IMR-90 (cell line): Measurements from ENCODE around the gene CPLX4. TPM values are rescaled to one million over a fixed set of nuclear protein-coding genes. Genes with fewer than 3 reads are reported as not detected.

Source experiments
- ATAC-seq: fragments of 200-7000 bp; cut with Tn5 transposase; 2 replicates; pipeline ENCODE4 v1.9.1; 2020; ENCODE audit warnings: low read depth, mild to moderate bottlenecking, moderate library complexity
- BruUV-seq: library from RNA; stranded (reverse); fragments of 400-500 nt; replicated peaks from 2 replicates; lab custom pipeline; 2021; lab: Mats Ljungman, UMichigan
- CTCF ChIA-PET: fragments of 300-600 bp; formaldehyde crosslinking; extraction: SDS; loops from one replicate; lab custom pipeline; 2021; ENCODE audit warnings: antibody characterized with exemption; lab: Yijun Ruan, JAX
- POLR2A ChIA-PET: fragments of 300-600 bp; sonication (Branson Sonifier 250); formaldehyde crosslinking; loops from one replicate; lab custom pipeline; 2022; ENCODE audit warnings: antibody characterized with exemption; ENCODE audit not compliant: unreplicated experiment; lab: Charles Lee
- DNase-seq: peaks from one replicate; pipeline ENCODE4 v3.0.0; 2013
- H2AFZ ChIP-seq: replicated peaks from 2 replicates; pipeline ENCODE3; 2013; ENCODE audit warnings: low read length, mild to moderate bottlenecking; ENCODE audit not compliant: poor library complexity
- H2AK5ac ChIP-seq: 2 replicates; pipeline ENCODE4 v1.6.1; 2013; ENCODE audit warnings: low read depth, low read length, inconsistent platforms
- H2AK9ac ChIP-seq: replicated peaks from 2 replicates; pipeline ENCODE3; 2013; ENCODE audit warnings: mild to moderate bottlenecking, low read depth, low read length, moderate library complexity; ENCODE audit not compliant: poor library complexity
- H2BK120ac ChIP-seq: 2 replicates; pipeline ENCODE4 v1.6.1; 2013; ENCODE audit warnings: low read depth, low read length, inconsistent platforms
- H2BK15ac ChIP-seq: 3 replicates; pipeline ENCODE4 v1.6.1; 2013; ENCODE audit warnings: low read depth, low read length, inconsistent platforms
- H2BK20ac ChIP-seq: 2 replicates; pipeline ENCODE4 v1.6.1; 2013; ENCODE audit warnings: low read depth, mild to moderate bottlenecking, inconsistent platforms, low read length, moderate library complexity
- H2BK5ac ChIP-seq: 2 replicates; pipeline ENCODE4 v1.6.1; 2013; ENCODE audit warnings: mild to moderate bottlenecking, low read depth, low read length, inconsistent platforms; ENCODE audit not compliant: poor library complexity, severe bottlenecking
- H3K14ac ChIP-seq: replicated peaks from 2 replicates; pipeline ENCODE4 v1.6.1; 2013; ENCODE audit warnings: low read depth, low read length, inconsistent platforms
- H3K18ac ChIP-seq: 2 replicates; pipeline ENCODE4 v1.6.1; 2013; ENCODE audit warnings: low read depth, low read length, control low read depth
- H3K23ac ChIP-seq: 2 replicates; pipeline ENCODE4 v1.6.1; 2013; ENCODE audit warnings: low read depth, low read length, inconsistent platforms
- H3K27ac ChIP-seq: 2 replicates; pipeline ENCODE4 v1.5.1; 2013; ENCODE audit warnings: mild to moderate bottlenecking, control low read depth, low read length; ENCODE audit not compliant: insufficient read depth
- H3K27me3 ChIP-seq: 2 replicates; pipeline ENCODE4 v1.6.1; 2013; ENCODE audit warnings: low read length; ENCODE audit not compliant: control insufficient read depth, insufficient read depth
- H3K36me3 ChIP-seq: 2 replicates; pipeline ENCODE4 v1.6.1; 2013; ENCODE audit warnings: low read length, mixed read lengths; ENCODE audit not compliant: control insufficient read depth, insufficient read depth
- H3K4ac ChIP-seq: 2 replicates; pipeline ENCODE4 v1.6.1; 2013; ENCODE audit warnings: low read depth, low read length, inconsistent platforms
- H3K4me1 ChIP-seq: 2 replicates; pipeline ENCODE4 v1.6.1; 2013; ENCODE audit warnings: low read length, mixed read lengths; ENCODE audit not compliant: control insufficient read depth, insufficient read depth
- H3K4me2 ChIP-seq: 2 replicates; pipeline ENCODE4 v1.6.1; 2013; ENCODE audit warnings: low read depth, mild to moderate bottlenecking, control low read depth, low read length, moderate library complexity
- H3K4me3 ChIP-seq: 2 replicates; pipeline ENCODE4 v1.5.1; 2013; ENCODE audit warnings: low read depth, mild to moderate bottlenecking, control low read depth, low read length, moderate library complexity; ENCODE audit not compliant: insufficient read depth
- H3K56ac ChIP-seq: 2 replicates; pipeline ENCODE4 v1.6.1; 2013; ENCODE audit warnings: low read length, inconsistent platforms; ENCODE audit not compliant: insufficient read depth; ENCODE audit errors: extremely low read depth
- H3K79me1 ChIP-seq, 2 experiments: 2 replicates each; pipeline ENCODE4 v1.6.1; 2013; ENCODE audit warnings: low read length in 2 of 2, inconsistent platforms in 1 of 2, low read depth in 1 of 2
- H3K9ac ChIP-seq: 2 replicates; pipeline ENCODE4 v1.6.1; 2013; ENCODE audit warnings: low read depth, low read length, control low read depth
- H3K9me1 ChIP-seq: 2 replicates; pipeline ENCODE4 v1.6.1; 2013; ENCODE audit warnings: low read length, inconsistent platforms; ENCODE audit not compliant: insufficient read depth
- H3K9me3 ChIP-seq: 2 replicates; pipeline ENCODE4 v1.6.1; 2013; ENCODE audit warnings: low read length; ENCODE audit not compliant: control insufficient read depth, insufficient read depth
- H4K20me1 ChIP-seq: 2 replicates; pipeline ENCODE4 v1.6.1; 2013; ENCODE audit warnings: low read length, inconsistent platforms; ENCODE audit not compliant: insufficient read depth
- H4K5ac ChIP-seq: 2 replicates; pipeline ENCODE4 v1.6.1; 2013; ENCODE audit warnings: mild to moderate bottlenecking, low read depth, low read length, control low read depth
- H4K8ac ChIP-seq, 2 experiments: 2 replicates each; pipeline ENCODE4 v1.6.1; 2013; ENCODE audit warnings: low read depth in 2 of 2, low read length in 2 of 2, control low read depth in 1 of 2, inconsistent platforms in 1 of 2
- H4K91ac ChIP-seq: 2 replicates; pipeline ENCODE4 v1.6.1; 2013; ENCODE audit warnings: low read depth, low read length, inconsistent platforms; ENCODE audit not compliant: insufficient read depth
- CHD1 ChIP-seq: IDR thresholded peaks from 2 replicates; pipeline ENCODE4 v1.6.1; 2012; ENCODE audit warnings: low read depth, low read length, improper control_type of control experiment
- FOS ChIP-seq: fragments of 150-350 bp; IDR thresholded peaks from 2 replicates; pipeline ENCODE4 v1.6.1; 2016; ENCODE audit warnings: low read depth, low read length
- MAZ ChIP-seq: IDR thresholded peaks from 2 replicates; pipeline ENCODE4 v1.6.1; 2012; ENCODE audit warnings: low read depth, mild to moderate bottlenecking, low read length, improper control_type of control experiment, moderate library complexity, borderline replicate concordance
- NFE2L2 ChIP-seq: fragments of 150-350 bp; IDR thresholded peaks from 2 replicates; pipeline ENCODE4 v1.6.1; 2016; ENCODE audit warnings: low read depth, mild to moderate bottlenecking, low read length
- RAD21 ChIP-seq: IDR thresholded peaks from 2 replicates; pipeline ENCODE4 v1.6.1; 2012; ENCODE audit warnings: low read length, improper control_type of control experiment
- RFX5 ChIP-seq: IDR thresholded peaks from 2 replicates; pipeline ENCODE4 v1.8.0; 2012; ENCODE audit warnings: low read depth, mild to moderate bottlenecking, low read length, moderate library complexity
- WGBS, 2 experiments: methylation state at CpG; one replicate each; pipeline versions ENCODE4 v1.1.5 to v1.1.7; 2013; ENCODE audit warnings: missing lambda C conversion rate in 2 of 2; ENCODE audit not compliant: insufficient read length in 1 of 2; ENCODE audit errors: extremely low coverage in 2 of 2; 5-methylcytosine and 5-hydroxymethylcytosine counted together
- dilution Hi-C: fragments of 300-500 bp; cut with HindIII; formaldehyde crosslinking; loops from one replicate; pipeline ENCODE4 v1.14.3; 2018; ENCODE audit warnings: low sequenced_read_pairs; ENCODE audit not compliant: unreplicated experiment
- in situ Hi-C: fragments of 300-500 bp; cut with MboI; formaldehyde crosslinking; loops from 3 replicates; pipeline ENCODE4 v1.14.3; 2019; ENCODE audit warnings: low sequenced_read_pairs, inconsistent platforms, mixed read lengths
- intact Hi-C: fragments of 100-400 bp; cut with micrococcal nuclease; formaldehyde crosslinking; loops from 2 replicates; pipeline ENCODE4 v1.10.0; 2022
- polyA plus RNA-seq, 3 experiments: library from polyadenylated mRNA; depleted of rRNA; stranded (reverse); fragments of >200 nt; gene quantifications; 2 replicates each; pipeline ENCODE4 v1.2.3, GENCODE V29; 2012; ENCODE audit warnings: low replicate concordance in 1 of 3
- total RNA-seq: library from RNA; depleted of rRNA; stranded (reverse); fragments of >200 nt; gene quantifications from 2 replicates; pipeline ENCODE4 v1.2.3, GENCODE V29; 2012
- TF ChIP-seq, protein P1 (sequence below): conservative IDR thresholded peaks from 2 replicates; pipeline ENCODE4 v1.5.1; 2012; ENCODE audit warnings: mild to moderate bottlenecking, low read depth, low read length, improper control_type of control experiment

The CPLX4 gene
- total and polyA plus RNA-seq, 2 of the 4 experiments (the other 2 are of a cell fraction), result not detected

DNA sequence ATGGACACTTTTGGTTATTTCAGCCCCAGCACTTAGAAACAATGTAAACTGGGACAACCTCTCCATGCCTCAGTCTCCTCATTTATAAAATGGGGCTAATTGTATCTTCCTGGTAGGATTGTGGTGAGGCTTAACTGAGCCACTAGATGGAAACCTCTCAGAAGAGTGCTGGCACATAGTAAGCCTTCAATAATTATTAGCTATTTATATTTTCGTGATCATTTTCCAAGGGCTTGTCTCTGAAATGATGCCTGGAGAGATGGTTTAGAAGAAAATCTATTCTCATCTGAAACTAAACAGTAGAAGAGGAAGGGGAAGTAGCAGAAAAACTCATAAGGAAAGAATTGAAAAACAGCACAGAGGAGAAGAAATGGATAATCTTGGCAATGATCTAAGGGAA, 52.0 kb downstream of the CPLX4 start:
- ATAC-seq, result no peak

More for the DNA sequence above, 52.0 kb downstream of the CPLX4 start:
- Histone ChIP-seq H2AK5ac (no peak overlapping the region), H3K18ac (no peak overlapping the region), H3K56ac (no peak overlapping the region), H2AK9ac (no peak overlapping the region), H3K4ac (no peak overlapping the region), H2BK120ac (no peak overlapping the region), H3K9me3 (peaks cover 18% of the 10 kb centered on the region; the same call in 1 of the 2 replicates), H3K27me3 (peaks cover 84% of the 10 kb centered on the region), H3K79me1 (no peaks in the 10 kb centered on the region), H3K4me2 (no peak overlapping the region), H2BK5ac (no peak overlapping the region), H3K4me1 (no peaks in the 10 kb centered on the region), H3K23ac (no peak overlapping the region), H4K20me1 (peaks cover 3% of the 10 kb centered on the region; the same call in 1 of the 2 replicates), H3K4me3 (no peak overlapping the region), H3K9me1 (no peaks in the 10 kb centered on the region), H4K5ac (no peak overlapping the region), H3K14ac (no peak overlapping the region), H3K36me3 (no peaks in the 10 kb centered on the region), H2BK20ac (no peak overlapping the region), H3K27ac (no peak overlapping the region), H2BK15ac (no peak overlapping the region), H4K91ac (no peak overlapping the region), H2AFZ (no peak overlapping the region), H3K9ac (no peak overlapping the region), H4K8ac (no peak overlapping the region)
- no TSS peak for BruUV-seq
- TF ChIP-seq RAD21 (no peak), MAZ (no peak), RFX5 (no peak), NFE2L2 (no peak), FOS (no peak), CHD1 (no peak)
- TF ChIP-seq, protein P1, sequence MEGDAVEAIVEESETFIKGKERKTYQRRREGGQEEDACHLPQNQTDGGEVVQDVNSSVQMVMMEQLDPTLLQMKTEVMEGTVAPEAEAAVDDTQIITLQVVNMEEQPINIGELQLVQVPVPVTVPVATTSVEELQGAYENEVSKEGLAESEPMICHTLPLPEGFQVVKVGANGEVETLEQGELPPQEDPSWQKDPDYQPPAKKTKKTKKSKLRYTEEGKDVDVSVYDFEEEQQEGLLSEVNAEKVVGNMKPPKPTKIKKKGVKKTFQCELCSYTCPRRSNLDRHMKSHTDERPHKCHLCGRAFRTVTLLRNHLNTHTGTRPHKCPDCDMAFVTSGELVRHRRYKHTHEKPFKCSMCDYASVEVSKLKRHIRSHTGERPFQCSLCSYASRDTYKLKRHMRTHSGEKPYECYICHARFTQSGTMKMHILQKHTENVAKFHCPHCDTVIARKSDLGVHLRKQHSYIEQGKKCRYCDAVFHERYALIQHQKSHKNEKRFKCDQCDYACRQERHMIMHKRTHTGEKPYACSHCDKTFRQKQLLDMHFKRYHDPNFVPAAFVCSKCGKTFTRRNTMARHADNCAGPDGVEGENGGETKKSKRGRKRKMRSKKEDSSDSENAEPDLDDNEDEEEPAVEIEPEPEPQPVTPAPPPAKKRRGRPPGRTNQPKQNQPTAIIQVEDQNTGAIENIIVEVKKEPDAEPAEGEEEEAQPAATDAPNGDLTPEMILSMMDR, result no peak
- CTCF ChIA-PET, result no interaction called here
- dilution Hi-C loops, result no loop called here
- no peak for DNase-seq
- POLR2A ChIA-PET, result no interaction called here
- WGBS, 2 experiments, result no CpG with 5 or more reads among the region's 1 CpG
- in situ Hi-C loops, result no loop called here
- intact Hi-C loops, result no loop called here
